GM21526 (cell line): ENCODE results near the gene DHH.
A peak's percentile ranks its signal among the peaks of the same experiment; 100 is the strongest.
"Not testable (repeated sequence)": the region's sequence is repeated elsewhere in the genome, so short reads cannot be mapped to it uniquely, and the experiment has no call there.

ENCODE experiments used
- ATAC-seq: cut with Tn5 transposase; IDR thresholded peaks from one replicate; pipeline ENCODE4 v1.9.1; 2021; ENCODE audit warnings: moderate library complexity; ENCODE audit not compliant: unreplicated experiment, low FRiP score

The DHH gene

DNA sequence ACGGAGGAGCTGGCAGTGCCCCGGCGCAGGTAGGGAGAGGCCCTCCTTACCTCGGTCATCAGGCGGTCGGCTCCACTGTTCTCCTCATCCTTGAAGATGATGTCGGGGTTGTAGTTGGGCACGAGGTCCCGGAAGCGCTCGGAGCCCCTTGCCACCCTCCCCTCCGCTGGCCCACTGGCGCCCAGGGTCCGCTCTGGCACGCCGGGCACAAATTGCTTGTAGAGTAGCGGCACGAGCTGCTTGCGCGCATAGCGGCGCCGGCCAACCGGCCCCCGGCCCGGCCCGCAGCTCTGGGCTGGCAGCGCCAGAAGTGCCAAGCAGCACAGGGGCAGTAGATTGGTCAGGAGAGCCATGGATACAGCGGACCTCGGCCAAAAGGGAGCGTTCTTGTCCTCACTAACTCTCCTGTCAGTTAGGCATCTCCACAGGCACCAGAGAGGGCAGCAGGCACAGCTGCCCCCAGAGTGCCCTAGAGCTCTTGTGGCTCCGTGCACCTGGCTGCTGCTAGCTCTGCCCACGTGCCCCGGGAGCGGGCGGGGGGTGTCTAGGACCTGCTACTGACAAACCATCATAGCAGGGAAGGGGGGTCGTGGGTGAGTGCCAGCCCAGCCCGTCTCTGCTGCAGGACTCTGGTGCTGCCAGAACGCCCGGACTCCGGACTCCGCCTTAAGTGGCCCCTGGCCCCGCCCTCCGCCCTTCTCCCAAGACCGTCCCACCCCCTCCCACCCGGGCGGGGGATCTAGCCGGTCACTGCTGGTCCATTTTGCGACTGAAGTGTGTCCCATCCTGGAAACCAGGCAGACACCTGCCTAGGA is at the start of gene DHH:
TSS of gene DHH (minus strand) at position 642 of the 815 bp plus-strand sequence. CDS start at position 353, 289 bp downstream.
- no peak for ATAC-seq

GRCh38 chr12:49144384-49144783 is 49.8 kb upstream of the DHH start:
- ATAC-seq: no peak

DNA sequence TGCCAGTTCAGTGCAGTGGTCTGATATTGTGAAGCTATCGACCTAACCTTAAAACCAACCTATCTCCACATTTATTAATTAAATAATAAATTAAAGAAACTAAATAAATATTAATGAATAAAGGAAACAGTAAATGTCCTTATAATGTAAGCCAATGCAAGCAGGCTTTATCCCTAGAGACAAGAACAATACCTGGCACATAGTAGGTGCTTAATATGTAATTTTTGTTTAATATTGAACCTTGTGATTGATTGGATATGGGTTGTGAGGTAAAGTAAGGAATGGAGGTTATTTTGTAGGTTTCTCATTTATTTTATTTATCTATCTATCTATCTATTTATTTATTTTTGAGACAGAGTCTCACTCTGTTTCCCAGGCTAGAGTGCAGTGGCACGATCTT is 44.4 kb upstream of the DHH start:
- ATAC-seq: no peak

DNA sequence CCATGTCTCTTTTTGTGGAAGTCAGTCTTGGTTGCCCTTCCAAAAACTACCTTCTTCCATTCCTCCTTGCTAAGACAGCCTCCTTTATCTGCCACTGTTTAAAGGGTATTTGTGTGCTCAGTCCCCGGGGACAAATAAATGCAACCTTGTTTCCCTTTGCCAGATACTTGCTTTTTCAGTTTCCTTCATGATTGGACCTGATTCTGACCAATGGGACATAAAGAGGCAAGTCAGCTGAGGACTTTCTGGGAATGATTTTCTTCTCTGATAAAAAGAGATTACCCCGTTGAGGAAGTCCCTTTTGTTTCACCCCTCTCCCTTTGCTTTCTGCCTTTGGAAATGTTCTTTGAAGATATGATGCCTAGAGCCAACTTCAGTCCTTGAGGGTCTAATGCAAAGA is 44.0 kb upstream of the DHH start:
- ATAC-seq: no peak

DNA sequence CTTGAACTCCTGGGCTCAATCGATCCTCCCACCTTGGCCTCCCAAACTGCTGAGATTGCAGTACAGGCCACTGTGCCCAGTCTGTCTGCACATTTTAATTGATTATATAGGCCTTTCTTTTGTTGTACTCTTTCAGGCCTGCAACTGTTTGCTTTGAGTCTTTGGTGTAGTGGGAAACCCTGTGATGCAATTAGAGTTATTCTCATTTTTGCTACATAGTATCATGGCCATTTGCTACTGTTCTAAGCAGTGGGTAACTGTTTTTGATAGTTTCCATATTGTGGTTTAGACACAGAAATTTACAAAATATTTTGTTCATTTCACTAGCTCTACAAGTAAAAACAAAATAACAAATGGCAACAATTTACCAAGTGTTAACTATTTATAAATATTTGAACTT is 42.9 kb upstream of the DHH start:
- ATAC-seq: no peak

DNA sequence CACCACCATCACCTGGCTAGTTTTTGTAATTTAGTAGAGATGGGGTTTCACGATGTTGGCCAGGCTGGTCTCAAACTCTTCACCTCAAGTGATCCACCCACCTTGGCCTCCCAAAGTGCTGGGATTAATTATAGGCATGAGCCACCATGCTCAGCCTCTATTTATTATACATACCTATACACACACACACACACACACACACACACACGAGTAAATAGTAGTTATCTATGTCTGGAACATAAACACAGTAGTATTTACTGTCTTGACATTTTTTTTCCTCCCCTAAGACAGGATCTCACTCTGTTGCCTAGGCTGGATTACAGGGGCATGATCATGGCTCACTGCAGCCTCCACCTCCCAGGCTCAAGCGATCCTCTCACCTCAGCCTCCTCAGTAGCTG is 42.4 kb upstream of the DHH start:
- not testable (repeated sequence) for ATAC-seq

GRCh38 chr12:49133590-49133989 is 39.0 kb upstream of the DHH start:
- ATAC-seq: no peak

- ATAC-seq: no peak
Observed at GRCh38 chr12:49133014-49133413, 38.4 kb upstream of the DHH start.

GRCh38 chr12:49131894-49132461 is 37.4 kb upstream of the DHH start:
- no peak for ATAC-seq

DNA sequence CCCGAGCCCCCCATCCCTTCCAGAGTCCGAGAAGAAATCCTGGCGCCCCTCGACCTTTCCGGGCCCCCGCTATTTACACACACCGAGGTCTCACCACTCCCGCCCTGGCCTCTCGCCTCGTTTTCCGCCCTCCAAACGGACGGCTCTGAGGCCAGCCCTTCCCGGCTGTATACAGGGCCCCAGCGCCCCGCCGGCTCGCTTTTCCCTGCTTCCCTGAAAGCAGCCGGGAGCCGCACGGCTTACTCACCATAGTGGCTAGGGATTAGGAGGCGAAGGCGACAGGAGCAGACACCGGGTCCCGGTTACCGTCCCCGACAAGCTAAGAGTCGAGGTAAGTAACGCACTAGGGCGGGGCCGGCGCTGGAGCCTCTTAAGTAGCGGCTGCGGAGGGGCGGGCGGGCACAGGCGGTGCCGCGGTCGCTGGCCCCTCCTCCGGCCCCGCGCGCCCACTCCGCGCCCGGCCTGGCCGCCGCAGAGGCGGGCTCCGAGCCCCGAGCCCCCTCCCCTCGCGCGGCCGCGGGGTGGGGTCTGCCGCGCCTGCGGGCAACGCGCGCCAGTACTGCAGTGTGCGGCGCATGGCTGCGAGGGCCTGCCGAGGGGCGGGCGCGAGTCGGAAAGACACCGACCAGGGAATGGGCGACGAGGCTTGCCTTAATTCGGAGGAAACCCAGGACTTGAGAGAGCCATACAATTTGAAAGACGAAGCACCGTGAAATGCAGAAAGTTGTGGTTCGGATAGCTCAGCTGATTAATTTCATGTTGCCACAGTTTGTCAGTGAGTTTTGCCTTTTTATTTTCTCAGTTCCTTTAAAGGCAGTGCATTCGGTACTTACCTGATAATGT is 36.7 kb upstream of the DHH start, which contains the start of gene TUBA1B:
TSS of gene TUBA1B (minus strand) at position 345 of the 843 bp plus-strand sequence. CDS start at position 250, 95 bp downstream.
- ATAC-seq: peak; percentile 66

GRCh38 chr12:49130151-49131050 is 35.8 kb upstream of the DHH start:
- peak; percentile 50 for ATAC-seq

DNA sequence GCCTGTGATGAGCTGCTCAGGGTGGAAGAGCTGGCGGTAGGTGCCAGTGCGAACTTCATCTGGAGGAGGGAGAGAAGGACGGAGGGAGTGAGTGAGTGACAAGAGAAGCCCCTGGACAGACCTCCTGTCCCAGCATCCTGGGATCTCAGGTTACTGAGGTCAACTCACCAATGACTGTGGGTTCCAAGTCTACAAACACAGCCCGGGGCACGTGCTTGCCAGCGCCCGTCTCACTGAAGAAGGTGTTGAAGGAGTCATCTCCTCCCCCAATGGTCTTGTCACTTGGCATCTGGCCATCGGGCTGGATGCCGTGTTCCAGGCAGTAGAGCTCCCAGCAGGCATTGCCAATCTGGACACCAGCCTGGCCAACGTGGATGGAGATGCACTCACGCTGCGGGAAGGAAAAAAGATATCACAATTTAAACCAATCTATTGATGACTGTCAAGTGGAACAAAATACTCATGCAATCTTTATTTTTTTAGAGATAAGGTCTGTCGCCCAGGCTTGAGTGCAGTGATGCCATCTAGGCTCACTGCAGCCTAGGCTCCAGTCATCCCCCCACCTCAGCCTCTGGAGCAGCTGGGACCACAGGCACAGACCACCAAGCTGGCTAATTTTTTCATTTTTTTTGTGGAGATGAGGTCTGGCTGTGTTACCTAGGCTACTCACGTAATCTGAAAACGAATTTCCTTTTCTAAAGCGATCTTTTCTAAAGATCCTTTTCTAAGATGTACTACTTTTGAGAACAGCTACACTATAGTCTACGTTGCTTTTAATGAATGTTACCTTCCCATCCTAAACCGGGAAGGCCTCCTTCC is 34.9 kb upstream of the DHH start:
- no peak for ATAC-seq

DNA sequence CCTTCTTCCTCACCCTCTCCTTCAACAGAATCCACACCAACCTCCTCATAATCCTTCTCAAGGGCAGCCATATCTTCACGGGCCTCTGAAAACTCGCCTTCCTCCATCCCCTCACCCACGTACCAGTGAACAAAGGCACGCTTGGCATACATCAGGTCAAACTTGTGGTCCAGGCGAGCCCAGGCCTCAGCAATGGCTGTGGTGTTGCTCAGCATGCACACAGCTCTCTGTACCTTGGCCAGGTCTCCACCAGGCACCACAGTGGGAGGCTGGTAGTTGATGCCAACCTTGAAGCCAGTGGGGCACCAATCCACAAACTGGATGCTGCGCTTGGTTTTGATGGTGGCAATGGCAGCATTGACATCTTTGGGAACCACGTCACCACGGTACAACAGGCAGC is 33.4 kb upstream of the DHH start:
- not testable (repeated sequence) for ATAC-seq

DNA sequence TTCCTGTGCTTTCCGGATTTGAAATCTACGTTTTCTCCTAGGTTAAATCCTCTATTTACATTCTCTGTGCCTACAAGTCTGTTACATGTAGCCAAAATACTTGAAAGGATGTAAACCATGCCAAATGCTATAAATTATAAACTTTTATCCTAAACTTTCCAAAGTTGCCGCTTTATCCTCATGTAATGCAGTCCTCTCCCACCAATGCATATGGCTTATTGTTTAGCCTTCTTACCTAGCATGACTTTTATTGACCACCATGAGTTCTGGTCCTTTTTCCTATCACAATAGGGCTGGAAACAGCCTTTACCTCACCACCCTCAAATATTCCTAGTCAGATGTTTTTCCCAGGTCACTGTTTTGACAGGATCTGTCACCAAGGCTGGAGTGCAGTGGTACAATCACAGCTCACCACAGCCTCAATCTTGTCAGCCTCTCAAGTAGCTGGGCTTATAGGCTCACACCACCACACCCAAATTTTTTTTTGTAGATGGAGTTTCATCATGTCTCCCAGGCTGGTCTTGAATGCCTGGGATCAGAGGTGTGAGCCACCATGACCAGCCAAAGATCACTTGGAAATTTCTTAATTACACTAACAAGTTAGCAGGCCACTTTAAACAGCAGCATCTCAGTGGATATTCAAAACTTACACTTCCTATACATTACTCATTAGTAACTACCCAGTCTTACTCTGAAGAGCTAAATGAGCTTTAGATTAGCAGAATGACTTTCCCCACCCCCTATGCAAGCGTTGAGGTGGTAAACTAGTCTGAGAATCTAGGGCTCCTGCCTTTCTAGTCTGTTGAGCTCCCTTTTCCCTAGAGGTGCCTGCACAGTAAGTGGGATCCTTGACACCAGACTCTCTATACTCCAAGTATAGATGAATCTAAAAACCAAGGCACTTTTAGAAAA is 32.5 kb upstream of the DHH start:
- ATAC-seq: no peak

DNA sequence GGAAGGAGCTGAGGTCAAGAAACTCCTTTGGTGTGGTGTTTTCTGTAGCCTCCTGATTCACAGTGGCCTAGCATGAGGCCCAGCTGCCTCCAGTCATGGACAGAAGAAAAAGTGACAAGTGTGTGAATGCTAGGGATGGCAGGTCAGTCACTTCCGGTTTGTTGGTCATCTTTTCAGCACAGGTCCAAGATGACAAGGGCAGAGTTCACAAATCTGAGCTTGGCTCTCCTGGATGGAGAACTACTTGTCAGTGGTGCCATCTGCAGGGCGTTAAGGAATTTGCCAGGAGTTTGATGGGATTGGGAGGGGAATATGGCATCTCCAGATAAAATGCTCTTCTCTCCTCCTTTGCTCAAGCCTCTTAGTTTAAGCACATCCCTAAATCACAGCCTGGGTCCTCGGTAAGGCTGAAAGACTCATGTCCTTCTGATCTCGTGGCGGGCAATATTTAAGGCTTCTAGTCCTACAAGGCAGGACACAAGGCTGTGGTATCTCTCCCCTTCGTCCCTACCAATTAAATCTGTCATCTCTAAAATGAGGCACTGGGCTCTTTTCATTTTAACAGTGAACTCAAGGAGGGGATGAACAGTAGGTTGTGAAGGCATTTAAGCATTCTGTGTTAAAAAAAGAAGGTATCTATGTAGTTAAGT is 26.6 kb upstream of the DHH start:
- ATAC-seq: no peak

GRCh38 chr12:49111206-49111605 is 16.6 kb upstream of the DHH start:
- ATAC-seq: no peak

GRCh38 chr12:49110464-49111155 is 16.0 kb upstream of the DHH start, which contains the start of gene LMBR1L:
LMBR1L (minus strand) TSS chr12:49110847; CDS start chr12:49110555, 292 bp downstream.
- peak; percentile 95 for ATAC-seq
